DND-41 (cell line): ENCODE results near the gene P2RX1.

Experiments used
- EZH2 ChIP-seq: IDR thresholded peaks from 3 replicates; pipeline ENCODE4 v1.6.1; 2012; ENCODE audit warnings: borderline replicate concordance, low read depth, mild to moderate bottlenecking, moderate library complexity, low read length, inconsistent platforms; ENCODE audit not compliant: severe bottlenecking
- TF ChIP-seq, protein P1 (sequence below): IDR thresholded peaks from 2 replicates; pipeline ENCODE4 v1.5.1; 2012; ENCODE audit warnings: borderline replicate concordance, low read length, moderate library complexity, mild to moderate bottlenecking; ENCODE audit not compliant: poor library complexity, severe bottlenecking; ENCODE audit errors: extremely low read depth

DNA sequence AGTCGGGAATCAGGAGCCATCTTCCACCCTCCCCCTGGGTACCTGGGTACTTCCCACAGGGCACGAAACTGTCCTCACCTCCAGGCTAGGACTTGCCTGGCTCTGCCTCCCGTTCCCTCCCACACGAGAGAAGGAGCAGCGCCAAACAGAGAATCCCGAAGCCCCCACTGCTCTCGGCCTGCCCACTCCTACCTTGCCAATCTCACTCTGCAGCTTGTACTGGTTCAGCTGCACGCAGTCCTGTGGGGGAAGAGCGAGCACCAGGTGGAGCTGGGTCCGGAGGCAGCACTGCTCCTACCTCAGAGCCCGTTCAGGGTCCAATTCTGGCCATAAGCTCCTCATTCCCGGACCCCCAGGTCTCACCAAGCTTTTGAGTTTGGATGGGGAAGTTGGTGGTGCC, 32.1 kb downstream of the P2RX1 start:
- TF ChIP-seq, protein P1, sequence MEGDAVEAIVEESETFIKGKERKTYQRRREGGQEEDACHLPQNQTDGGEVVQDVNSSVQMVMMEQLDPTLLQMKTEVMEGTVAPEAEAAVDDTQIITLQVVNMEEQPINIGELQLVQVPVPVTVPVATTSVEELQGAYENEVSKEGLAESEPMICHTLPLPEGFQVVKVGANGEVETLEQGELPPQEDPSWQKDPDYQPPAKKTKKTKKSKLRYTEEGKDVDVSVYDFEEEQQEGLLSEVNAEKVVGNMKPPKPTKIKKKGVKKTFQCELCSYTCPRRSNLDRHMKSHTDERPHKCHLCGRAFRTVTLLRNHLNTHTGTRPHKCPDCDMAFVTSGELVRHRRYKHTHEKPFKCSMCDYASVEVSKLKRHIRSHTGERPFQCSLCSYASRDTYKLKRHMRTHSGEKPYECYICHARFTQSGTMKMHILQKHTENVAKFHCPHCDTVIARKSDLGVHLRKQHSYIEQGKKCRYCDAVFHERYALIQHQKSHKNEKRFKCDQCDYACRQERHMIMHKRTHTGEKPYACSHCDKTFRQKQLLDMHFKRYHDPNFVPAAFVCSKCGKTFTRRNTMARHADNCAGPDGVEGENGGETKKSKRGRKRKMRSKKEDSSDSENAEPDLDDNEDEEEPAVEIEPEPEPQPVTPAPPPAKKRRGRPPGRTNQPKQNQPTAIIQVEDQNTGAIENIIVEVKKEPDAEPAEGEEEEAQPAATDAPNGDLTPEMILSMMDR, result no peak
- TF ChIP-seq EZH2, result no peak
